ENCODE results near the gene REEP3.

Gene REEP3

DNA sequence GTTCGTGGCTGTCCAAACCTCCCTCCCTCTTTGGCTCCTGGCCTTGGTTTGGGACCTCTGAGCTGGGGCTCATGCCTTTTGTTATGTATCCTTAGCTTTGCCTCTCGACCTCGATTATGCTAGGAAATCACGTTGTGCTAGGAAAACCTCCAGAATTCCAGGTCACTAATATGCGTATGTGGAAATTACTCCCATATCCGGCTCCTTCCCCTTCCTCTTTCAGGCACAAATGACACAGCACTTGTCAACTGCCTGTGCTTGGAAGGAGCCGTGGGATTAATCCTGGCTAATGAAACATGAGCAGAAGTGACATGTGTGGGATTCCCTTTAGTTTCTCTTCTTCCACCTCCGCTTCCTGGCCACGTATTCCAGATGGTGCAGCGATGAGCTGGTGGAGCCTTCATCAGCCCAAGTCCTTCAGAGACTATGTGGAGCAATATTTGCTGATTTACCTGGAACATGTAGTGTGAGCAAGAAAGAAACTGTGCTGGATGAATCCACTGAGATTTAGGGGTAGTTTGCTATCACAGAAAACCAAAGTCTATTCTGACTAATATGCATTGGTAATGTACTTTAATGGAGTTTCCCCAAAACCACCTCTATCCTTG lies 149.2 kb downstream of the REEP3 start:
- DNase-seq, result no peak

DNA sequence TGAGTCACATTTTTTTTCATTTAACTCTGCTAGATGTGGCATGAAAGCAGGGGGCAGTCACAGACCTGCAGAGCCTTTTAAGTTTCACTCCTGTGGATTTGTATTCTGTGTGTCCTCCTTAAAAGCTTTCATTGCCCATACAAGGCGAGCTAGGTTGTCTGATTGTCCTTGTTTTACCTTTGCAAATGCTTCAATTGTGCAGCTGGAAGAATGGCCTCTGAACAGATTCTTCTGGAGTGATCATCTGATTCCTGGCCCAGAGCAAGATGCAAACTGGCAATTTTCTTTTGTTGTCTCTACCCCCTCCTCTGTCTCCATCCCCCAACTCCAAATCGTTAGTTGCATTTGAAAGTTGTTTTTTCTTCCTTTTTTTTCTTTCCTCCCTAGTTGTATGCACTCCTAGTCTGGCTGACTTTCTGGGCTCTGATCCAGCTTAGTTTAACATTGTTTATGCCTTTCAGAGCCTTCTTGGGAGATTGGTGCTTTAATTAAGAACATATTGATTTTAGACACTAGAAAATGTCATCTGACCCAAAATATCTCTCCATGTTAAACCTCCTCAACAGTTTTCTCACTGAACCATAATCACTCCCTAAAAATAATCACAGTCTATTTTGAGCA lies 150.2 kb downstream of the REEP3 start:
- DNase-seq, result peak; percentile 93

DNA sequence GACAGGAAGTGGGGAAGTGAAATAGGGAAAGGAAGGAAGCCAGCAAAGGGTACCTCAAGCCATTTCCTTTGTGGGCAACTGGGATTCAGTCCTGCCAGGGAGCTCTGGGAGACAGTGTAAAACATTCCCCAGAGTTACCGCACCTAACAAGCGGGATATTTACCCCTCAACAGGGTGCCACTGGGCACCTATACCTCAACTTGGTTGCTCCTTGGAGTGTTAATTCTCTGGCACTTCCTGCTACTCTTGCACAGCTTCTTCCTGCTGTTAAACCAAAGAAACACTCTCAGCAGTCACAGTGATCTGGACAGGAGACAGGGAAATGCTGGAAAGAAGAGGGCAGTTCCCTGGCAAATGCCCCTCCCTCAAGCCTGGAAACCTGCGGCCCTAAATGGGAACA lies 151.3 kb downstream of the REEP3 start:
- no peak for DNase-seq

GRCh38 chr10:63673246-63673645 lies 152.0 kb downstream of the REEP3 start:
- no peak for DNase-seq

- DNase-seq, result no peak
Measured at GRCh38 chr10:63673846-63674245, 152.6 kb downstream of the REEP3 start.

All from fibroblast of skin of scalp (primary cell).